ENCODE data around the gene CMKLR1.

The CMKLR1 gene

GRCh38 chr12:108307006-108307405 lies 32.1 kb downstream of the CMKLR1 start:
- no peaks in the 10 kb centered on the region for H3K79me2 ChIP-seq (ENCODE audit: insufficient read depth, low read depth)
- no peaks in the 10 kb centered on the region for H3K27me3 ChIP-seq (ENCODE audit: insufficient read depth, low read depth)
- H3K9ac ChIP-seq = no peak overlapping the region
- H3K4me2 ChIP-seq = no peak overlapping the region
- H3K4me1 ChIP-seq (ENCODE audit: low read depth, poor library complexity, severe bottlenecking) = no peaks in the 10 kb centered on the region
- no peak for TF ChIP-seq CTCF (conservative IDR thresholded peaks at IDR 0.05; ENCODE audit: low read depth, low read length)
- no peak overlapping the region for H3K4me3 ChIP-seq (IDR thresholded peaks at IDR 0.05; ENCODE audit: insufficient read depth, low read depth, low read length)
- H2AFZ ChIP-seq (ENCODE audit: low read depth) = no peak overlapping the region
- H3K27ac ChIP-seq = no peak overlapping the region
- H3K36me3 ChIP-seq (ENCODE audit: insufficient read depth) = no peaks in the 10 kb centered on the region
- no peaks in the 10 kb centered on the region for H4K20me1 ChIP-seq (ENCODE audit: insufficient read depth)

GRCh38 chr12:108306506-108306905 lies 32.6 kb downstream of the CMKLR1 start:
- no peak overlapping the region for H3K4me2 ChIP-seq
- H3K4me1 ChIP-seq (ENCODE audit: low read depth, poor library complexity, severe bottlenecking) = no peaks in the 10 kb centered on the region
- H3K27me3 ChIP-seq (ENCODE audit: insufficient read depth, low read depth) = no peaks in the 10 kb centered on the region
- TF ChIP-seq CTCF (conservative IDR thresholded peaks at IDR 0.05; ENCODE audit: low read depth, low read length) = no peak
- no peak overlapping the region for H3K9ac ChIP-seq
- no peak overlapping the region for H3K4me3 ChIP-seq (IDR thresholded peaks at IDR 0.05; ENCODE audit: insufficient read depth, low read depth, low read length)
- H3K79me2 ChIP-seq (ENCODE audit: insufficient read depth, low read depth) = no peaks in the 10 kb centered on the region
- no peak overlapping the region for H2AFZ ChIP-seq (ENCODE audit: low read depth)
- no peaks in the 10 kb centered on the region for H3K36me3 ChIP-seq (ENCODE audit: insufficient read depth)
- no peaks in the 10 kb centered on the region for H4K20me1 ChIP-seq (ENCODE audit: insufficient read depth)
- H3K27ac ChIP-seq = no peak overlapping the region

GRCh38 chr12:108305991-108306501 lies 33.1 kb downstream of the CMKLR1 start:
- H3K9ac ChIP-seq = no peak overlapping the region
- H3K4me1 ChIP-seq (ENCODE audit: low read depth, poor library complexity, severe bottlenecking) = no peaks in the 10 kb centered on the region
- H4K20me1 ChIP-seq (ENCODE audit: insufficient read depth) = no peaks in the 10 kb centered on the region
- H3K27ac ChIP-seq = no peak overlapping the region
- H2AFZ ChIP-seq (ENCODE audit: low read depth) = no peak overlapping the region
- no peak overlapping the region for H3K4me3 ChIP-seq (IDR thresholded peaks at IDR 0.05; ENCODE audit: insufficient read depth, low read depth, low read length)
- H3K27me3 ChIP-seq (ENCODE audit: insufficient read depth, low read depth) = no peaks in the 10 kb centered on the region
- H3K79me2 ChIP-seq (ENCODE audit: insufficient read depth, low read depth) = no peaks in the 10 kb centered on the region
- no peaks in the 10 kb centered on the region for H3K36me3 ChIP-seq (ENCODE audit: insufficient read depth)
- H3K4me2 ChIP-seq = no peak overlapping the region
- no peak for TF ChIP-seq CTCF (conservative IDR thresholded peaks at IDR 0.05; ENCODE audit: low read depth, low read length)

- Histone ChIP-seq H2AFZ (ENCODE audit: low read depth) (no peak overlapping the region), H4K20me1 (ENCODE audit: insufficient read depth) (no peaks in the 10 kb centered on the region), H3K4me2 (no peak overlapping the region), H3K27ac (no peak overlapping the region), H3K4me1 (ENCODE audit: low read depth, poor library complexity, severe bottlenecking) (no peaks in the 10 kb centered on the region), H3K4me3 (IDR thresholded peaks at IDR 0.05; ENCODE audit: insufficient read depth, low read depth, low read length) (no peak overlapping the region), H3K36me3 (ENCODE audit: insufficient read depth) (no peaks in the 10 kb centered on the region), H3K9ac (no peak overlapping the region), H3K27me3 (ENCODE audit: insufficient read depth, low read depth) (no peaks in the 10 kb centered on the region), H3K79me2 (ENCODE audit: insufficient read depth, low read depth) (no peaks in the 10 kb centered on the region)
- TF ChIP-seq CTCF (conservative IDR thresholded peaks at IDR 0.05; ENCODE audit: low read depth, low read length) = no peak
These were observed 33.6 kb downstream of the CMKLR1 start for GRCh38 chr12:108305520-108305919.
